NCI-H1436 (cell line): Measurements from ENCODE around the gene TCF15.

ENCODE experiments used
- DNase-seq: peaks from one replicate; lab custom pipeline; 2025; lab: John Stamatoyannopoulos, UW

TCF15 gene, protein sequence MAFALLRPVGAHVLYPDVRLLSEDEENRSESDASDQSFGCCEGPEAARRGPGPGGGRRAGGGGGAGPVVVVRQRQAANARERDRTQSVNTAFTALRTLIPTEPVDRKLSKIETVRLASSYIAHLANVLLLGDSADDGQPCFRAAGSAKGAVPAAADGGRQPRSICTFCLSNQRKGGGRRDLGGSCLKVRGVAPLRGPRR

GRCh38 chr20:610130-611046 is at the start of gene TCF15:
Gene TCF15, minus strand, starts transcription at chr20:610309. Its CDS starts 72 bp downstream, at chr20:610237.
- no peak for DNase-seq

- no peak for DNase-seq
Measured at GRCh38 chr20:658731-659291, 48.7 kb upstream of the TCF15 start.

DNA sequence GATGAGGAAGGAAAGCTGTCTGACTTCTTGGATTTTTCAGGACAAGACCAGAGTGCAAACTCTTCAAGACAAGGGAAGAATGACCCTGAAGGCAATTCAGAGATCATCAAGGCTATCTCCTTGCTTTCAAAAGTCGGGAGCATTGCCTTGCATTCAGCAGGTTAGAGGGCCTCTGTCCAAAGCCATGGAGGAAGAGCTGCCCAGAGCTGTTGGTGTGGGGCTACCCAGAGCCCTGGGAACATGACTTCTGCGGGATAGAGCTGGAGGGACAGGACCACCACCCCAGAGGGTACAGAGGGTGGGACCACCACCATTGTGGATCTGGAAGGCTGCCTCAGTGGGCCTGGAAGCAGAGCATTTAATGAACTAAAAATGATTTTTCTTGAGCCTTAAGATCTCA is 48.1 kb upstream of the TCF15 start:
- no peak for DNase-seq

- DNase-seq = no peak
Measured at GRCh38 chr20:655726-656624, 45.9 kb upstream of the TCF15 start.

DNA sequence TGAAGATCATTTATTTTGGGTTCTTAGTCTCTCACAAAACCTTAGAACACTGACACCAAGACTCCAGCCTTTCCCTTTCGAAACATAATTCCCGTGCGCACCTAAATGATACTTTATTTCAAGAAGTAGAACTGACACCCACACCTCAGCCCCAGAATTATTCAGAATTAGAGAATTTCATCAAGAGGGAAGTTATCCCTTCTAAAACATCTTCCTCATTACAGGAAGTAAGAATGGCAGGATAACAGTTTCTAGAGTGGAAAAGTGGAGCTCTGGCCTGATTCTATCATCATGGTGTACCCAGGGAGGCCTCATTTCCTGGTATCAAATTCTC is 44.3 kb upstream of the TCF15 start:
- no peak for DNase-seq

- DNase-seq = no peak
Measured at GRCh38 chr20:653590-654416, 43.7 kb upstream of the TCF15 start.

- peak; percentile 36 for DNase-seq
Measured at GRCh38 chr20:653110-653589, 43.0 kb upstream of the TCF15 start, which contains the start of gene SRXN1. Gene SRXN1, minus strand, starts transcription at chr20:653200. Its CDS starts 15 bp downstream, at chr20:653185.

GRCh38 chr20:652615-653109 is 42.6 kb upstream of the TCF15 start:
- no peak for DNase-seq

DNA sequence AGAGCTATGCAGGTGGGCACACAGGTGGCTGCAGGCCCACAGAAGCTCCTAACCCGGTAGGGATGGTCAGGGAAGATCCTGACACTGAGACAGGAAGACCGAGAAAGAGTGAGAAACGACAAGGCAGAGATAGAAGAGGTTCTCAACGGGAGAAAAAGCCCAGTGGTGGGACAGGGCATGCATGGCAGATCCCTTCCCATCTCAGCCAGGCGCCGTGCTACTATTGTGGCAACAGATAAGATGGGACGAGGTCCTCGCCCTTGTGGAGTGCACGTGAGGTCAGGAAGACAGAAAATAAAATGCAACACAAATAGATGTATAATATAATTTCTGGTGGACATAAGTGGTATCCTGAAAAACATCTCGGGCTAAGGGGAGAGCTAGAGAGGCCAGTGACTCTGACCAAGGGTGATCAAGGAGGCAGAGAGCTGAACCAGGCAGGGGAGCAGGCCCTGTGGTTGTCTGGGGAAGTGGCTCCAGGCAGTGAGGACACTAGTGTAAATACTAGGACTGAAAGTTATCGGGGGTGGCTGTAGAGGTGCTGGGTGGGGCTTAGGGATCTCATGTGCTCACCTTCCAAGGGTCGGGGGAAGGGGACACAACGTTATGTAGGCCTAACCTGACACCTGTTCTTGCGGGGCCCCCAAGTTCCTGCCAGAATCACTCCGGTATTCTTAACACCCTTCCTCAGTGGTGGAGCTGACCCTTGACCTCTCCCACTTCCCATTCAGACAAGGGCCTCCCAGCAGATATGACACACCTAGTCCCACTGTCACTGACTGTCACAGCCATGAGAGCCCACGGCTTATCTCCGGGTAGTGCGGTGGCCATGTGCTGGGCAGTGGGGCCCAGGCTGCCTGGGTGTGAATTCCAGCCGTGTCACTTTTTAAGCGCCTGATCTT is 41.9 kb upstream of the TCF15 start:
- DNase-seq = no peak

GRCh38 chr20:650954-651353 is 40.8 kb upstream of the TCF15 start:
- no peak for DNase-seq

DNA sequence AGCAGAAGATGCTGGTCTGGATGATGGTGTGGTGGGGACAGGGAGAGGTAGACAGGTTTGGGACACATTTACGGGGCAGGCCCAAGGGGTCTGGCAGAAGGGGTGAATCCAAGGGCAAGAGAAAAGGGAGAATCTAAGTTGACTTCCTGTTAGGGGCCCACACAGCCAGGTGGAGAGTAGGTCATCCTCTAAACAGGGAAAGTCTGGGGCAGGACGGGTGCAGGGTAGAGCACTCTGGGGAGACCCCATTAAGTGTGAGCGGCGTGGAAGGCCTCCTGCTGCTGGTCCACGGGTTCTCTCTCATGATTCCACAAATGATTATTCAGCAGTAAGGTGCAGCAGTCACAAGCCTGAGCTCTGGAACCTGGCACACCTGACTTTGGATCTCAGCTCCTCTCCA is 40.2 kb upstream of the TCF15 start:
- DNase-seq = no peak

- no peak for DNase-seq
Measured at GRCh38 chr20:647479-648019, 37.4 kb upstream of the TCF15 start.

- DNase-seq = no peak
Measured at GRCh38 chr20:646868-647233, 36.7 kb upstream of the TCF15 start.

GRCh38 chr20:646107-646867 is 36.2 kb upstream of the TCF15 start:
- DNase-seq = no peak

- DNase-seq = peak; percentile 42
Measured at GRCh38 chr20:645318-646106, 35.4 kb upstream of the TCF15 start.

GRCh38 chr20:644692-645317 is 34.7 kb upstream of the TCF15 start:
- DNase-seq = no peak

DNA sequence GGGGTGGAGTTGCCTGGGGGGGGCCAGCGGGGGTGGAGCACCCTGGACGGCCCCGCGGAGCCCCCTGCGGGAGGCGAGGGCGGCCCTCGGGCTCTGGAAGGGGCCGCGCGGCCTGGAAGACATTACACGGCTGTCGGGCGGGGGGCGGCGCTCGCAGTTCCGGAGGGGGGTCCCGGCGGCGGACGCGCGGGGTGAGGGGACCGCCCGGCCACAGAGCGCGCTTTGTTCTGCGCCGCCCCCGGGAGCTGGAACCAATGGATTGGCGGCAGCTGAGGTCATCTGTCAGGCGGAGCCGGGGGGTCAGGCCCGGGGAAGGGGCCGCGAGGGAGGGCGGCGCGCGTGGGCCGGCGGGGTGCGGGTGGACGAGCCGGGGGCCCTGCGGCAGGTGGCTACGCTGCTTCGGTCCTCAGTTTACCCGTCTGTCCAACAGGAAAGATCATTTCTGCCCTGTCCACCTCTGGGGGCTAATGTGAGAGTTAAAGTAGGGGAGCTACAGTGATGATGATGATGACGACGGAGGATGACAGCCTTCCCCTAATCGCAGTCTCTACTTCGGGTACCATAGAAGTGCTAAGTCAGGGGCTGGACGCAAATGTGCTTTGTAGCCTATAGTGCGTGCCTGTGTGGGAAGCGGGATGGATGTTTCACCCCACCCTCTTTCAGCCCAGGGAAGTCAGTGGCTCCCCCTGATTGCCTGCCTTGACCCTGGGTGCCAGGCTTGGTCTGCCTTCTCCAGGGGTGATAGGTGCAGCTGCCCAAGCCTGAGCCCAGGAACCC is 32.5 kb upstream of the TCF15 start:
- no peak for DNase-seq
